Common myeloid progenitor, CD34-positive (primary cell): ENCODE results near the gene DXO.
"Not testable (repeated sequence)": the region's sequence is repeated elsewhere in the genome, so short reads cannot be mapped to it uniquely, and the experiment has no call there.

Source experiments
- CTCF ChIA-PET: fragments of 350-600 bp; sonication (Branson Sonifier 250); formaldehyde crosslinking; loops from one replicate; lab custom pipeline; 2021; ENCODE audit warnings: antibody characterized with exemption; lab: Charles Lee
- POLR2A ChIA-PET: fragments of 350-600 bp; sonication (Branson Sonifier 250); formaldehyde crosslinking; loops from one replicate; lab custom pipeline; 2021; ENCODE audit warnings: antibody characterized with exemption; lab: Charles Lee
- DNase-seq, 3 donors: peaks; one replicate each; pipeline versions ENCODE4 v3.0.0 to v3.0.0-alpha.2; 2013
- H3K27ac ChIP-seq, 2 experiments: 1 replicate in 1 of 2; 2 replicates in 1 of 2; pipeline ENCODE4 v1.7.0; 2013; ENCODE audit warnings: inconsistent platforms in 2 of 2, low read length in 2 of 2, mild to moderate bottlenecking in 2 of 2, low read depth in 1 of 2, moderate library complexity in 1 of 2; ENCODE audit not compliant: severe bottlenecking in 2 of 2, insufficient read depth in 1 of 2, poor library complexity in 1 of 2
- H3K27me3 ChIP-seq, 5 experiments: replicated peaks in 2 of 5; 1 replicate in 3 of 5; 2 replicates in 2 of 5; pipeline versions ENCODE4 v1.6.1 to v1.7.0; 2013; ENCODE audit warnings: low read length in 4 of 5, mild to moderate bottlenecking in 2 of 5, moderate library complexity in 2 of 5, inconsistent platforms in 1 of 5; ENCODE audit not compliant: insufficient read depth in 5 of 5, control insufficient read depth in 4 of 5
- H3K36me3 ChIP-seq, 4 experiments: 1 replicate in 2 of 4; 2 replicates in 2 of 4; pipeline versions ENCODE4 v1.6.1 to v1.7.0; 2013; ENCODE audit warnings: low read length in 3 of 4, control low read depth in 1 of 4, mild to moderate bottlenecking in 1 of 4; ENCODE audit not compliant: control insufficient read depth in 4 of 4, insufficient read depth in 4 of 4
- H3K4me1 ChIP-seq, 4 experiments: 1 replicate in 3 of 4; 2 replicates in 1 of 4; pipeline versions ENCODE4 v1.6.1 to v1.7.1; 2013; ENCODE audit warnings: low read length in 3 of 4, mild to moderate bottlenecking in 3 of 4, control low read depth in 1 of 4, inconsistent platforms in 1 of 4, moderate library complexity in 1 of 4; ENCODE audit not compliant: control insufficient read depth in 4 of 4, insufficient read depth in 4 of 4; ENCODE audit errors: control extremely low read depth in 1 of 4
- H3K4me3 ChIP-seq, 7 experiments: 1 replicate in 4 of 7; 2 replicates in 3 of 7; pipeline versions ENCODE4 v1.5.1 to v1.7.0; 2013; ENCODE audit warnings: mild to moderate bottlenecking in 7 of 7, low read length in 6 of 7, moderate library complexity in 6 of 7, inconsistent platforms in 2 of 7, low read depth in 2 of 7, control low read depth in 1 of 7; ENCODE audit not compliant: insufficient read depth in 4 of 7, control insufficient read depth in 1 of 7; ENCODE audit errors: extremely low read depth in 1 of 7
- H3K9me3 ChIP-seq, 5 experiments: 1 replicate in 4 of 5; 2 replicates in 1 of 5; pipeline versions ENCODE4 v1.6.1 to v1.7.1; 2013; ENCODE audit warnings: low read length in 4 of 5, mild to moderate bottlenecking in 2 of 5, inconsistent platforms in 1 of 5, low read depth in 1 of 5, moderate library complexity in 1 of 5; ENCODE audit not compliant: control insufficient read depth in 4 of 5, insufficient read depth in 2 of 5; ENCODE audit errors: control extremely low read depth in 1 of 5
- WGBS: methylation state at CpG from one replicate; pipeline ENCODE4 v1.1.5; 2013; ENCODE audit not compliant: insufficient coverage; 5-methylcytosine and 5-hydroxymethylcytosine counted together

The DXO gene

DNA sequence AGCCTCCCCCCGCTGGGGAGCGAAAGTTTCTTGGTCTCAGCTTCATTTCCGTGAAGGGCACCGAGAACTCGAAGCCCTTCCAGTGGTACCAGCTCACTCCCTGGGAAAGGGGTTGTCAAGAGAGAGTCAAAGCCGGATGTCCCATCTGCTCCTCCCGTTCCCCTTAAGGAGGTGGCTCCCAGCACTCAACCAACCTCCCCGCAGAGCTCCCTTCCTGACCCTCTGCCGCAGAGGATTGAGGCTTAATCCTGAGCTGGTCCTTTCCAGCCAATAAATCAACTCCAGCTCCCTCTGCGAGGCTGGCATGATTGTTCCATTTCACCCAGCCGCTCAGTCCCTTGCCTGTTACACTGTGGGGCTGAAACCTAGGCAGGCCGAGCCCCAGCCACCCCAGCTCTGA, 36.7 kb upstream of the DXO start:
- H3K4me3 ChIP-seq, POLR2A ChIA-PET, CTCF ChIA-PET, H3K36me3 ChIP-seq, H3K9me3 ChIP-seq, H3K27me3 ChIP-seq, DNase-seq, H3K4me1 ChIP-seq, H3K27ac ChIP-seq: not testable (repeated sequence)
- WGBS, result 69% methylated on average over 3 of the region's 12 CpGs

GRCh38 chr6:32008037-32008436, 36.1 kb upstream of the DXO start:
- CTCF ChIA-PET, H3K4me1 ChIP-seq: not testable (repeated sequence)

DNA sequence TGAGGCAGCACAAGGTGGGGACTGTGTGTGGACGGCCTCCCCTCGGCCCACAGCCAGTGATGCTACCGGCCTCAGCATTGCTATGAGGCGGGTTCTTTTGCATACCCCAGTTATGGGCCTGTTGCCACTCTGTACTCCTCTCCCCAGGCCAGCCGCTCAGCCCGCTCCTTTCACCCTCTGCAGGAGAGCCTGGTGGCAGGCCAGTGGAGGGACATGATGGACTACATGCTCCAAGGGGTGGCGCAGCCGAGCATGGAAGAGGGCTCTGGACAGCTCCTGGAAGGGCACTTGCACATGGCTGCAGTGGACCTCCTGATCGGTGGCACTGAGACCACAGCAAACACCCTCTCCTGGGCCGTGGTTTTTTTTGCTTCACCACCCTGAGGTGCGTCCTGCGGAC, 35.1 kb upstream of the DXO start:
- H3K27ac ChIP-seq, H3K27me3 ChIP-seq, DNase-seq, H3K9me3 ChIP-seq, POLR2A ChIA-PET, H3K4me3 ChIP-seq, H3K36me3 ChIP-seq, H3K4me1 ChIP-seq, CTCF ChIA-PET: not testable (repeated sequence)
- 87% methylated on average over 5 of the region's 12 CpGs for WGBS

More at GRCh38 chr6:32008037-32008436, 36.1 kb upstream of the DXO start:
- WGBS, result no CpG with 5 or more reads among the region's 24 CpGs
- H3K4me3 ChIP-seq, H3K36me3 ChIP-seq, H3K27ac ChIP-seq, POLR2A ChIA-PET, DNase-seq, H3K27me3 ChIP-seq, H3K9me3 ChIP-seq: not testable (repeated sequence)

DNA sequence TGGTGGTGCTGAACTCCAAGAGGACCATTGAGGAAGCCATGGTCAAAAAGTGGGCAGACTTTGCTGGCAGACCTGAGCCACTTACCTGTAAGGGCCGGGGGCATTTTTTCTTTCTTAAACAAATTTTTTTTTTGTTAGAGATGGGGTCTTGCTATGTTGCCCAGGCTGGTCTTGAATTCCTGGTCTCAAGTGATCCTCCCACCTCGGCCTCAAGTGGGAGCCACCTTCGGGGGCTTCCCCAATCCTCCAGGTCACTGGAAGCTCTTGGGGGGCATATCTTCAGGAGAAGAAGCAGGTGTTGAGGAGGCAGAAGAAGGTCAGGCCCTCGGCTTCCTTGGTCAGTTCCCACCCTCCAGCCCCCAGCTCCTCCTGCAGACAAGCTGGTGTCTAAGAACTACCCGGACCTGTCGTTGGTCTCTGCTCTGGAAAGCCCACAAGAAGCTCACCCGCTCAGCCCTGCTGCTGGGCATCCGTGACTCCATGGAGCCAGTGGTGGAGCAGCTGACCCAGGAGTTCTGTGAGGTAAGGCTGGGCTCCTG, 34.1 kb upstream of the DXO start:
- POLR2A ChIA-PET, H3K9me3 ChIP-seq, CTCF ChIA-PET, H3K36me3 ChIP-seq, DNase-seq, H3K4me3 ChIP-seq, H3K27ac ChIP-seq, H3K4me1 ChIP-seq, H3K27me3 ChIP-seq: not testable (repeated sequence)
- WGBS, result 80% methylated on average over 1 of the region's 8 CpGs

DNA sequence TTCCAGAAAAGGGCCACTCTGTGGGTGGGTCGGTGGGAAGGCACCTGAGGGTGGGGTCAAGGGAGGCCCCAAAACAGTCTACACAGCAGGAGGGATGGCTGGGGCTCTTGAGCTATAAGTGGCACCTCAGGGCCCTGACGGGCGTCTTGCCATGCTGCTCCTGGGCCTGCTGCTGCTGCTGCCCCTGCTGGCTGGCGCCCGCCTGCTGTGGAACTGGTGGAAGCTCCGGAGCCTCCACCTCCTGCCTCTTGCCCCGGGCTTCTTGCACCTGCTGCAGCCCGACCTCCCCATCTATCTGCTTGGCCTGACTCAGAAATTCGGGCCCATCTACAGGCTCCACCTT, 33.6 kb upstream of the DXO start:
- POLR2A ChIA-PET, CTCF ChIA-PET, H3K27me3 ChIP-seq, H3K4me1 ChIP-seq, H3K36me3 ChIP-seq, H3K27ac ChIP-seq, H3K4me3 ChIP-seq, DNase-seq, H3K9me3 ChIP-seq: not testable (repeated sequence)
- 97% methylated on average over 4 of the region's 9 CpGs for WGBS

DNA sequence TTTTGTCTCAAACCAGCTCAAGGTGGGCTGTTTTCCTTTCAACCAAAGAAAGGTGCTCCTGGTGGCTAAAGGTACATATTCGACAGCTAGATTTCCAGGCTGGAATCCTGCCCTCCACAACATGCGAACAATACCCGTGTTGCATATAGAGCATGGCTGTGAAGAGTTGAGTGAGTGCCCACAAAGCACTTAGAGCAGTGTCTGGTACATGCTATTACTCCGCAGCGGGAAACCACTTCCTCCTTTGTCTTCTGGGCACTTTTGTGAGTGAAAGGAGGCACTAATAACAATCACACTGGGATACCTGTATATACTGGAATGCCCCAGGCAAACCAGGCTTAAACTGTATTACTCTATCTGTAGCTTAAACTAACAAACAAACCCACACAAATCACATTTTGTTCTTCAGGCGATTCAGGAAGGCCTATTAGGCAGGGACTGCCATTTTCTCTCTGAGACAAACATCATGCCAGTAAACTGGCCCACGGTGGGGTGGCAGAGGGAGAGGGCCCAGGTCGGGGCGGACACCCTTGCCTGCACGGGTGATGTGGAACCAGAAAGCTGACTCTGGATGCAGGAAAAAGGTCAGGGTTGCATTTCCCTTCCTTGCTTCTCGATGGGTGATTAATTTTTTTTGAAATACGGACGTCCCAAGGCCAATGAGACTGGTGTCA, 33.1 kb upstream of the DXO start:
- H3K4me3 ChIP-seq, H3K36me3 ChIP-seq, H3K27ac ChIP-seq, DNase-seq, H3K27me3 ChIP-seq, H3K4me1 ChIP-seq, POLR2A ChIA-PET, CTCF ChIA-PET, H3K9me3 ChIP-seq: not testable (repeated sequence)
- WGBS, result 79% methylated on average over 5 of the region's 13 CpGs

DNA sequence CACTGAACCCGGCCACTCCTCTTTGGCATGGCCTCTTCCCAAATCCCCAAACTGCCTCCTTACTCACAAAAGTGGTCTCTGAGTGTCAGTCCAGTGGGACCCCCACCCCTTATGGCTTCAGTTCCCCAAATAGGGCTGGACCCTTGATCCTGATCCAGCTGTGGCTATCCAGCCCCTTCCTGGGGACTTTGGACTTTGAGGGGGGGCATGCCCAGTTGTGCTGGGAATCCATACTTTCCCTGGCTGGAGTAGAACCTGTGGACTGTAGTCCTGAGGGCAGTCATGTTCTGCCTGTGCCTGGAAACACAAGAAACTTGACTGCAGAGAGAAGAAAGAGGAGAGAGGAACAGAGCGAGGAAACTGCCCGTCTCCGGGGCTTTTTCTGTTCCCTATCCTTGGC, 32.5 kb upstream of the DXO start:
- WGBS, result no CpG with 5 or more reads among the region's 4 CpGs
- H3K27me3 ChIP-seq, CTCF ChIA-PET, H3K27ac ChIP-seq, H3K9me3 ChIP-seq, H3K36me3 ChIP-seq, H3K4me3 ChIP-seq, H3K4me1 ChIP-seq, POLR2A ChIA-PET: not testable (repeated sequence)
- peak in 1 of 3 donors; percentile 0 for DNase-seq
